Adrenal gland (tissue), 5 donors: ENCODE measurements around the gene KDF1.

Experiments
- POLR2A ChIP-seq, 2 donors: fragments of 450-650 bp; IDR thresholded peaks; one replicate each; pipeline ENCODE4 v1.6.1; 2017; ENCODE audit warnings: antibody characterized with exemption in 2 of 2, mild to moderate bottlenecking in 2 of 2, moderate library complexity in 1 of 2
- TF ChIP-seq, protein P1 (sequence below), 6 experiments: fragments of 450-650 bp in 4 of 6; fragments of 200-600 bp in 2 of 6; sonication (generic) in 1 of 6; IDR thresholded peaks; 1 replicate in 5 of 6; 2 replicates in 1 of 6; pipeline versions ENCODE4 v1.5.1 to v1.8.0; 2016 to 2021; ENCODE audit warnings: antibody characterized with exemption in 6 of 6, mild to moderate bottlenecking in 2 of 6, moderate library complexity in 1 of 6
- donor health status: DM: no; HTN: no; CAD: no.

DNA sequence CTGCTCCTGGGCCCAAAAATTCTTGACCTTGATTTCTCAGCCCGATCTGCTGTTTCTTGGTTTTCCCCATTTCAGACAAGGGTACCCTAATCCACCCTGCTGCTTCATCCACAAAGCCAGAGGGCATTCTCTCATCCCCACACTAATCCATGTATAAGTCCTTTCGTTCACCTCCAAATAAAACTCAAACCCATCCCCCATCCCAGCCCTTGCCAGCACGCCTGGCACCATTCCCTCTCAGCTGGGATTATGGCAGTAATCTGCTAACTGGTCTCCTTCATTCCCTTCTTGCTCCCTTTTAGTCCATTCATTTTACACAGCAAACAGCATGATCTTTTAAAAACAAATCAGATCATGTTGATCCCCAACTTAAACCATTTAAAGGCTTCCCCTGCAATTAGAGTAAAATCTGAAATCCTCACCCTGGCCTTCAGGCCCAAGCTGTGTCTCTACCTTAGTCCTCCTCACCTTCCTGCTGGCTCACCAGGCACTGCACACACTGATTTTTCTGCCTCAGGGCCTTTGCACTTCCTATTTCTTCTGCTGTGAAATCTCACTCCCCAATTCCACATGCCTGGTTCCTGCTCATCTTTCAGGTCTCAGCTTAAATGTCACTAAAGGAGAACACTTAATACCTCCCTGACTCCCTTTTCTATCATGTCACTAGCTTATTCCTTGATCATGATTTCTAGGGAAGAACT is 21.0 kb upstream of the KDF1 start:
- TF ChIP-seq POLR2A (IDR thresholded peaks at IDR 0.05): no peak
- TF ChIP-seq, protein P1, sequence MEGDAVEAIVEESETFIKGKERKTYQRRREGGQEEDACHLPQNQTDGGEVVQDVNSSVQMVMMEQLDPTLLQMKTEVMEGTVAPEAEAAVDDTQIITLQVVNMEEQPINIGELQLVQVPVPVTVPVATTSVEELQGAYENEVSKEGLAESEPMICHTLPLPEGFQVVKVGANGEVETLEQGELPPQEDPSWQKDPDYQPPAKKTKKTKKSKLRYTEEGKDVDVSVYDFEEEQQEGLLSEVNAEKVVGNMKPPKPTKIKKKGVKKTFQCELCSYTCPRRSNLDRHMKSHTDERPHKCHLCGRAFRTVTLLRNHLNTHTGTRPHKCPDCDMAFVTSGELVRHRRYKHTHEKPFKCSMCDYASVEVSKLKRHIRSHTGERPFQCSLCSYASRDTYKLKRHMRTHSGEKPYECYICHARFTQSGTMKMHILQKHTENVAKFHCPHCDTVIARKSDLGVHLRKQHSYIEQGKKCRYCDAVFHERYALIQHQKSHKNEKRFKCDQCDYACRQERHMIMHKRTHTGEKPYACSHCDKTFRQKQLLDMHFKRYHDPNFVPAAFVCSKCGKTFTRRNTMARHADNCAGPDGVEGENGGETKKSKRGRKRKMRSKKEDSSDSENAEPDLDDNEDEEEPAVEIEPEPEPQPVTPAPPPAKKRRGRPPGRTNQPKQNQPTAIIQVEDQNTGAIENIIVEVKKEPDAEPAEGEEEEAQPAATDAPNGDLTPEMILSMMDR (IDR thresholded peaks at IDR 0.05): no peak
